Putamen (tissue), 1 donor: Measurements from ENCODE around the gene DENND6A.
"Not testable (repeated sequence)": the region's sequence is repeated elsewhere in the genome, so short reads cannot be mapped to it uniquely, and the experiment has no call there.

Experiments
- DNase-seq: peaks from one replicate; pipeline ENCODE4 v3.0.0-alpha.2; 2016; ENCODE audit warnings: low spot score

DENND6A gene, protein sequence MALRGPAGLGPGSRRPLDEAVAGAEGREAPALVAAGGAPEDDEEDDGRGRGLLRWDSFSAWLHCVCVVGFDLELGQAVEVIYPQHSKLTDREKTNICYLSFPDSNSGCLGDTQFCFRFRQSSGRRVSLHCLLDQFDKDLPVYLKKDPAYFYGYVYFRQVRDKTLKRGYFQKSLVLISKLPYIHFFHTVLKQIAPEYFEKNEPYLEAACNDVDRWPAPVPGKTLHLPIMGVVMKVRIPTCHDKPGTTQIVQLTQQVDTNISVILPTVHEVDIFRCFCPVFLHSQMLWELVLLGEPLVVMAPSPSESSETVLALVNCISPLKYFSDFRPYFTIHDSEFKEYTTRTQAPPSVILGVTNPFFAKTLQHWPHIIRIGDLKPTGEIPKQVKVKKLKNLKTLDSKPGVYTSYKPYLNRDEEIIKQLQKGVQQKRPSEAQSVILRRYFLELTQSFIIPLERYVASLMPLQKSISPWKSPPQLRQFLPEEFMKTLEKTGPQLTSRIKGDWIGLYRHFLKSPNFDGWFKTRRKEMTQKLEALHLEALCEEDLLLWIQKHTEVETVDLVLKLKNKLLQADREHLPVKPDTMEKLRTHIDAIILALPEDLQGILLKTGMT

GRCh38 chr3:57692396-57693147, at the start of gene DENND6A:
Gene DENND6A, minus strand, starts transcription at chr3:57693077. Its CDS starts 59 bp downstream, at chr3:57693018.
- peak; percentile 94 for DNase-seq

- DNase-seq, result no peak
Observed at GRCh38 chr3:57740027-57740426, 47.1 kb upstream of the DENND6A start.

DNA sequence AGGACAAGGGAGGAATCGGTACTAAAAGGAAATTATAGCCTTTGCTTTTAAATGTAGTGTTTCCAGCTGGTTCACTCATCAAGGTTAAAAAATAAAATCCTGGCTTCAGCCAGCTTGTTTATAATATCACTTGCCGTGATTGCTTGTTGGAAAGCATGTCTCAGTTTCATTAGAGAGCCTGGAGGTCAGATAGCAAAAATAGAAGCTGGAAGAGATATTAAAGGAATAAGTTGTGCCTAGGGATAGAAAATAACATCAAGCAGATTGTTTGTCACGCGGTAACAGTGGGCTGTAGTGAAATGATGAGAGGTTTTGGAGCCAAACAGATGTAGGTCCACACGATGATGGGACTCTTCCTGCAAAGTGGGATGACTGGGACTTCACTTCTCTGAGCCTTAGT, 45.5 kb upstream of the DENND6A start:
- no peak for DNase-seq

DNA sequence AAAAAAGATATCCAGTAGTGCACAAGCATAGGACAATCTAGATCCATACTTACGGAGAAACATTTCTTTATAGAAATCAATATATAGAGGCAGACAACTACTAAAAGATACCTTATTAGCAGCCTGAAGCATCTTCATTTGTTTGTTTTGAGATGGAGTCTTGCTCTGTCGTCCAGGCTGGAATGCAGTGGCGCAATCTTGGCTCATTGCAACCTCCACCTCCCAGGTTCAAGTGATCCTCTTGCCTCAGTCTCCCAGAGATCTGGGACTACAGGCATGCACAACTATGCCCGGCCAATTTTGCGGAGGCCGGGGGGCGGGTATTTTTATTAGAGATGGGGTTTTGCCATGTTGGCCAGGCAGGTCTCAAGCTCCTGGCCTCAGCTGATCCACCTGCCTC, 45.0 kb upstream of the DENND6A start:
- no peak for DNase-seq

- DNase-seq, result no peak
Observed at GRCh38 chr3:57735405-57735804, 42.5 kb upstream of the DENND6A start.

GRCh38 chr3:57733790-57734189, 40.9 kb upstream of the DENND6A start:
- no peak for DNase-seq

- no peak for DNase-seq
Observed at GRCh38 chr3:57731311-57731710, 38.4 kb upstream of the DENND6A start.

DNA sequence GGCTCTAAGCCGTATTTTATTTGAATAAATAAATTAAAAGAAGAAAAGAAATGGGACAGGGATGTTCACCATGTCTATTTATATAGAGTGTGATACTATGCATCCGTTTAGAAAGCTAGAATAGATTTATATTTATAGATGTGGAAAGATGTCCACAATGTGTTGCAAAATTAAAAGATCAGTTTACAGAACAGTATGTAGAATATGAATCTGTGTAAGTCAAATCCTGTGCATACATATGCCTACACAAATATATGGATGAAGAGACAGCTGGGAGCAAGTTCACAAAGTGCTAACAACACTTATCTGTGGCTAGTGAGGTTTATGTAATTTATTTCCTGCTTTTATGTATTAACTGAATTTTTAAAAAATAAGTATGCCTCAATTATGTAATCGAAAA, 37.8 kb upstream of the DENND6A start:
- no peak for DNase-seq

DNA sequence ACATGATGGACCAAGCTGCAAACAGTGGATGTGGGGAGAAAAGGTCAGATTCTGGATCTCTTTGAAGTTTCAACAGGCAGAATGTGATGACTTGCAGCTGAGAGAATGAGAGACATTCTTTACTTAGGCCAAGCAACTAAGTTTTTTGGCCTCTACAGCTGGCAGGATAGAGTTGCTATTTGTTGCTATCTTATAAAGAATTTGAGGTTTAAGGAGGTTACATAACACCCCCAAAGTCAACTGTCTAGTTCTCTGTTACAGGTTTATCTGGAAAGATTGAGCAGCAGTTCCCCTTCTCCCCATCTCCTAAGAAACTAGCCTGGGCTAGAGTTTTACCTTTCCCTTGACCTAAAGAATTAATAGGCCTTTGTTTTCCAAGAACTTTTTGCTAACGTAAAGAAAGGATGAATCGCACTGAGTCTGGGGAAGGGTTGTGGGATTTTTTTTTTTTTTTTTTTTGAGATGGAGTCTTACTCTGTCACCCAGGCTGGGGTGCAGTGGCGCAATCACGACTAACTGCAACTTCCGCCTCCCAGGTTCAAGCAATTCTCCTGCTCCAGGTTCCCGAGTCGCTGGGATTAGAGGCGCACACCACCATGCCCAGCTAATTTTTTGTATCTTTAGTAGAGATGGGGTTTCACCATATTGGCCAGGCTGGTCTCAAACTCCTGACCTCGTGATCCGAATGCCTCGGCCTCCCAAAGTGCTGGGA, 36.6 kb upstream of the DENND6A start:
- no peak for DNase-seq

DNA sequence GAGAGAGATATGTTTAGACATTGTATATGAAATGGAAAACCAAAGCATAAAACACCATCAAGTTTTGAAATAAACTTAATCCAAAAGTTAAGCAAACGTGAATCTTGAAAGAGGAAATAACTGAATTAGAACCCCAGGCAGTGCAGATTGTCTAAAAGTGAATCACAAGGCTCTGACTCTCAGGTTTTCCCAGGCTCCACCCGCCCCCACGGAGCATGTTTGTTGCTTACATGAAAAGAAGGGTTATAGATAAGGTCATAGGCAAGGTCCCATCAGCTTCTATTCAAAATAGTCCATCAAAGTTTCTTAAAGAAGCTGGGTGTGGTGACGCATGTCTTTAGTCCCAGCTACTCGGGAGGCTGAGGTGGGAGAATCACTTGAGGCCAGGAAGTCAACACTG, 34.2 kb upstream of the DENND6A start:
- no peak for DNase-seq

DNA sequence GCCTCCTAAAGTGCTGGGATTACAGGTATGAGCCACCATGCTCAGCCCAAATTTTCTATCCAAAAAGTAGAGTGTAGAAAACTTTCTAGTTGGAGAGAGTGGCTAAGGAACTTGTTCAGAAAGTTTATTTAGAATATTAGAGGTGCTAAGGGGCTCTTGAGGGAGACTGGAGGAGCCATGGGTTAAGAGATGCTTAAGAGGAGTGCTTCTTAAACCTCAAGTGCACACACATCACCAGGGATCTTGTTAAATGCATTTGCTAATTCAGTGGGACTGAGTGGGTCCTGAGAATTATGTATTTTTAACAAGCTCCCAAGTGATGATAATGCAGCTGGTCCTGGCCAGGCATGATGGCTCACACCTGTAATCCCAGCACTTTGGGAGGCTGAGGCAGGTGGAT, 33.5 kb upstream of the DENND6A start:
- DNase-seq, result no peak

GRCh38 chr3:57718118-57718517, 25.2 kb upstream of the DENND6A start:
- DNase-seq, result no peak

GRCh38 chr3:57717205-57717868, 24.5 kb upstream of the DENND6A start:
- no peak for DNase-seq

GRCh38 chr3:57715686-57716085, 22.8 kb upstream of the DENND6A start:
- DNase-seq, result no peak

DNA sequence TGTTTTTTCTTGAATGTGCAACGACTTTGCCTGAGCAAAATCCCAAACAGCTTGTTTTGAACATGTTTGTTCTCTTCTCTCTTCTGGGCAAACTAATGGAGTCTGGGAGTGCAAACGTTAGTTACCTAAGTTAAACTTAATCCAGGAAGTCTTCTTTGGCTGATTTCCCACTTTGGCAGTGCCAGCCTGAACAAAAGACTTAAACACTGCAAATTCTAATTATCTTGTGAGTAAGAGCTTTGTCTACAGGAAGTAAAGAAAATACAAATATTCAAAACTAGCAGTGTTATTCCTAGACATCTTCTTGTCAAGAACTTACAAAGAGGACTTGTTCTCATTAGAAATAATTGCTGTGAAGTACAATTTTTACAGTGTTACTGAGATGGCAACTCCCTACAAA, 16.7 kb upstream of the DENND6A start:
- DNase-seq, result no peak

- no peak for DNase-seq
Observed at GRCh38 chr3:57709031-57709430, 16.2 kb upstream of the DENND6A start.

DNA sequence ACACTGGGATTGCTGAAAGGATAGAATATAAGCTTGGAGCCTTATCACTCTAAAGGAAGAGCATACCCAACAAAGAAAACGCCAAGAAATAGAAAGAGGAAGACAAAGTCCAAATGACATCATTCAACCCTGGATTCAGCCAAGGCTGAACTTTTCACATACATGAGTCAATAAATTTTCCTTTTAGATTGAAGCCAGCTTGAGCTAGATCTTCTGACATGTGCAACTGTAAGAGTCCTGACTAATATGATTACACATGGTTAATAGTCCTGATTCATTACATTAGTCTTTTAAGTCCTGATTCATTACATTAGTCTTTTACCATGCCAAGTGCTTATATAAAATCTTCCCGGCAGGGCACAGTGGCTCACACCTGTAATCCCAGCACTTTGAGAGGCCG, 13.6 kb upstream of the DENND6A start:
- no peak for DNase-seq

DNA sequence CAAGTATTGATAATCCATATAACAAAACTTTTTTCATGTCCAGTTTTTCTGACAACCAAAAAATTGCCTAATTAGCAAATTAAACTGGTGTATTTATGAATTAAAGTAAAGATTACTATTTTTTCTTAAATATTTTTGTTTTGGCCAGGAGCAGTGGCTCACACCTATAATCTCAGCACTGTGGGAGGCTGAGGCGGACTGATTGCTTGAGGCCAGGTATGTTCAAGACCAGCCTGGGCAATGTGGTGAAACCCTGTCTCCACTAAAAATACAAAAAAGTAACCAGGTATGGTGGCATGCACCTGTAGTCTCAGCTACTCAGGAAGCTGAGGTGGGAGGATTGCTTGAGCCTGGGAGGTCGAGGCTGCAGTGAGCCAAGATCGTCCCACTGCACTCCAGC, 12.5 kb upstream of the DENND6A start:
- not testable (repeated sequence) for DNase-seq

DNA sequence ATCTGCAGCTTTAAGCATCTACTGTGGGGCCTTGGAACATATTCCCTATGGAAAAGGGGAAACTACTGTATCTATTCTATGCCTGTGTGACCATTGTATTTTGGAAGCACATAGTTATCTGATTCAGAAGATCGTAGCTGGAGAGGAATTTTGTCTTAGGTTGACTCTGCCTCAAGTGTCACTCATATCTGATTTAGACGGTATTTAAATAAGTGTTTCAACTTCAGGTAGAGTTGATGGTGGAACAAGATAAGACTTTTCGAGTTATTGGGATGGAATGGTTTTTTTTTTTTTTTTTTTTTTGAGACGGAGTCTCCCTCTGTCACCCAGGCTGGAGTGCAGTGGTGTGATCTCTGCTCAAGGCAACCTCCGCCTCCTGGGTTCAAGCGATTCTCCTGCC, 8.9 kb upstream of the DENND6A start:
- DNase-seq, result no peak

GRCh38 chr3:57700737-57701136, 7.9 kb upstream of the DENND6A start:
- no peak for DNase-seq

DNA sequence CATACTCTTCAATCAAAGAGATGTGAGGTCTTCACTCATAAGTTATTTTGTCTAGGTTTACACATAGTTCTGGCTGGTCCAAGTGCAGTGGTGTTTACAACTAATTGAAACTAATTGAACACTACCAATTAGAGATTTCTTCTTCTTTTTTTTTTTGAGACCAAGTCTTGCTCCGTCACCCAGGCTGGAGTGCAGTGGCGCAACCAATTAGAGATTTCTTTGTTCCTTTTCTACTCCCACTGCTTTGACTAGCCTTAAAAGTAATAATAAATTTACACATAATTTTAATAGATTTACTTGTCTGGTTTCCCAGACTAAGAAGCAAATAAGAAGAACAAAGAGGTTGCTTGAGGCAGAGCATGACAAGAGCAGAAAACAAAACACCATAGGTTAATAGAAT, 6.7 kb upstream of the DENND6A start:
- DNase-seq, result no peak

DNA sequence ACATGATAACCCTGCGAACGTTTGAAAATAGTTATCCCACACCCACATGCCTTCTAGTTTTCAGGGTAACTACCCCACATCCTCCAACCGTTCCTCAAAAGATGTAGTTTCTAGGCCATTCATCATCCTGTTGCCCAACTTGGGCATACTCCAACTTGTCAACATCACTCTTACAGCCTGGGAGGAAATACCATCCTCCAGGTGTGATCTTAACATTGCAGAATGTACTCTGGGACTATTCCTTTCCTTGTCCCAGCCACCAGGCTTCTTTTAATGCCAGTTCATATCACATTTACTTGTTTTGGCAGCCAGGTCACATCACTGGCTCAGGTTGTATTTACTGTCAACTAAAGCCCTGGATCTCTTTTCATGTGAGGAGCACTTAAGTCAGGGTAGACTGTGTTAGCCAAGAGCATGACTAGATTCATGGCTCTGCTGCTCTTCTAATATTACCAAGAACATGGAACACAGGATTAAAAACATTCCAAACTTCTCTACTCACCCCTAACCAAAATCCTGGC, 4.0 kb upstream of the DENND6A start:
- DNase-seq, result no peak
